Smooth muscle cell (in vitro differentiated cells): ENCODE measurements around the gene ATP6V0B. TPM values are rescaled to one million over a fixed set of nuclear protein-coding genes. Genes with fewer than 3 reads are reported as not detected.

Experiments used
- DNase-seq: peaks from one replicate; lab custom pipeline; 2025; ENCODE audit not compliant: unreplicated experiment; lab: John Stamatoyannopoulos, UW
- H2AFZ ChIP-seq: fragments of 200-600 bp; sonication (generic); 2 replicates; pipeline ENCODE4 v1.6.0; 2016; ENCODE audit warnings: antibody characterized with exemption, low read depth, mild to moderate bottlenecking
- H3F3A ChIP-seq: fragments of 200-600 bp; sonication (generic); 2 replicates; pipeline ENCODE4 v1.6.0; 2017; ENCODE audit warnings: antibody characterized with exemption, low read depth
- H3K27ac ChIP-seq: fragments of 200-600 bp; sonication (generic); 2 replicates; pipeline ENCODE4 v1.5.1; 2016; ENCODE audit warnings: low read depth, mild to moderate bottlenecking
- H3K27me3 ChIP-seq: fragments of 200-600 bp; sonication (generic); 2 replicates; pipeline ENCODE4 v1.6.1; 2016; ENCODE audit warnings: low read depth, mild to moderate bottlenecking
- H3K36me3 ChIP-seq: fragments of 200-600 bp; sonication (generic); 2 replicates; pipeline ENCODE4 v1.5.1; 2016; ENCODE audit warnings: low read depth
- H3K4me1 ChIP-seq: fragments of 200-600 bp; sonication (generic); 2 replicates; pipeline ENCODE4 v1.5.1; 2016; ENCODE audit warnings: low read depth
- H3K4me2 ChIP-seq: fragments of 200-600 bp; sonication (generic); 2 replicates; pipeline ENCODE4 v1.6.0; 2016; ENCODE audit warnings: mild to moderate bottlenecking
- H3K4me3 ChIP-seq: fragments of 200-600 bp; sonication (generic); 2 replicates; pipeline ENCODE4 v1.5.1; 2016; ENCODE audit warnings: mild to moderate bottlenecking
- H3K79me2 ChIP-seq: fragments of 200-600 bp; sonication (generic); 2 replicates; pipeline ENCODE4 v1.6.0; 2016; ENCODE audit warnings: low read depth, mild to moderate bottlenecking
- H3K9ac ChIP-seq: fragments of 200-600 bp; sonication (generic); 2 replicates; pipeline ENCODE4 v1.6.0; 2016; ENCODE audit warnings: low read depth
- H3K9me3 ChIP-seq: fragments of 200-600 bp; sonication (generic); replicated peaks from 2 replicates; pipeline ENCODE4 v1.5.1; 2016; ENCODE audit warnings: low read depth
- H4K20me1 ChIP-seq: fragments of 200-600 bp; sonication (generic); 2 replicates; pipeline ENCODE4 v1.6.0; 2016; ENCODE audit warnings: low read depth
- WGBS: methylation state at CpG from one replicate; pipeline ENCODE4 v1.1.7; 2016; ENCODE audit warnings: low lambda C conversion rate; 5-methylcytosine and 5-hydroxymethylcytosine counted together
- polyA plus RNA-seq: library from polyadenylated mRNA; unstranded; fragments of >200 nt; fragmentation: Nextera tagmentation; extraction: Ambion mirVana; gene quantifications from 2 replicates; pipeline ENCODE4 v1.2.1, GENCODE V29; 2016
- total RNA-seq: library from RNA; depleted of rRNA; stranded (reverse); fragments of >200 nt; gene quantifications from 2 replicates; pipeline ENCODE4 v1.2.3, GENCODE V29; 2014
- TF ChIP-seq, protein P1 (sequence below): fragments of 200-600 bp; sonication (generic); IDR thresholded peaks from 2 replicates; pipeline ENCODE4 v1.5.1; 2017; ENCODE audit warnings: borderline replicate concordance, mild to moderate bottlenecking, antibody characterized with exemption; ENCODE audit not compliant: insufficient read depth, poor library complexity, severe bottlenecking

The ATP6V0B gene
- total and polyA plus RNA-seq, 2 experiments from 2014 or later = 106 to 203 TPM

- Histone ChIP-seq H3F3A (no peaks in the 10 kb centered on the region), H2AFZ (no peak within 1 kb of the TSS), H3K4me1 (no peaks in the 10 kb centered on the region), H3K27ac (no peak within 1 kb of the TSS), H4K20me1 (no peaks in the 10 kb centered on the region), H3K4me3 (peak within 1 kb of the TSS; percentile 52), H3K9ac (peak within 1 kb of the TSS; percentile 18), H3K4me2 (peak within 1 kb of the TSS; percentile 91), H3K79me2 (no peaks in the 10 kb centered on the region), H3K9me3 (no peaks in the 10 kb centered on the region), H3K27me3 (peaks cover 21% of the 10 kb centered on the region), H3K36me3 (no peaks in the 10 kb centered on the region)
- 3% methylated on average over 20 of the region's 42 CpGs for WGBS
- DNase-seq = peak; percentile 48
- TF ChIP-seq, protein P1, sequence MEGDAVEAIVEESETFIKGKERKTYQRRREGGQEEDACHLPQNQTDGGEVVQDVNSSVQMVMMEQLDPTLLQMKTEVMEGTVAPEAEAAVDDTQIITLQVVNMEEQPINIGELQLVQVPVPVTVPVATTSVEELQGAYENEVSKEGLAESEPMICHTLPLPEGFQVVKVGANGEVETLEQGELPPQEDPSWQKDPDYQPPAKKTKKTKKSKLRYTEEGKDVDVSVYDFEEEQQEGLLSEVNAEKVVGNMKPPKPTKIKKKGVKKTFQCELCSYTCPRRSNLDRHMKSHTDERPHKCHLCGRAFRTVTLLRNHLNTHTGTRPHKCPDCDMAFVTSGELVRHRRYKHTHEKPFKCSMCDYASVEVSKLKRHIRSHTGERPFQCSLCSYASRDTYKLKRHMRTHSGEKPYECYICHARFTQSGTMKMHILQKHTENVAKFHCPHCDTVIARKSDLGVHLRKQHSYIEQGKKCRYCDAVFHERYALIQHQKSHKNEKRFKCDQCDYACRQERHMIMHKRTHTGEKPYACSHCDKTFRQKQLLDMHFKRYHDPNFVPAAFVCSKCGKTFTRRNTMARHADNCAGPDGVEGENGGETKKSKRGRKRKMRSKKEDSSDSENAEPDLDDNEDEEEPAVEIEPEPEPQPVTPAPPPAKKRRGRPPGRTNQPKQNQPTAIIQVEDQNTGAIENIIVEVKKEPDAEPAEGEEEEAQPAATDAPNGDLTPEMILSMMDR = no peak
These were observed 41.2 kb upstream of the ATP6V0B start, which contains the start of gene ARTN for GRCh38 chr1:43933386-43934100. Gene ARTN (plus strand): TSS chr1:43933801. CDS start chr1:43935657, 1,856 bp downstream.

- H3K4me1 ChIP-seq = no peaks in the 10 kb centered on the region
- peak; percentile 12 for DNase-seq
- TF ChIP-seq, protein P1 = peak; percentile 79
- no peaks in the 10 kb centered on the region for H3K79me2 ChIP-seq
- H3K36me3 ChIP-seq = no peaks in the 10 kb centered on the region
- 40% methylated on average over 13 of the region's 13 CpGs for WGBS
- peaks cover 25% of the 10 kb centered on the region for H3K27me3 ChIP-seq
- H3K4me2 ChIP-seq = peak overlapping the region; percentile 91
- H3K9me3 ChIP-seq = no peaks in the 10 kb centered on the region
- H3K9ac ChIP-seq = no peak overlapping the region
- H3F3A ChIP-seq = no peaks in the 10 kb centered on the region
- H4K20me1 ChIP-seq = no peaks in the 10 kb centered on the region
- H3K27ac ChIP-seq = no peak overlapping the region
- H2AFZ ChIP-seq = no peak overlapping the region
- peak overlapping the region; percentile 52 for H3K4me3 ChIP-seq
These were observed 40.4 kb upstream of the ATP6V0B start for GRCh38 chr1:43934101-43934985.

- no peaks in the 10 kb centered on the region for H3K4me1 ChIP-seq
- DNase-seq = no peak
- no peaks in the 10 kb centered on the region for H3K79me2 ChIP-seq
- peaks cover 25% of the 10 kb centered on the region for H3K27me3 ChIP-seq
- H3K4me2 ChIP-seq = no peak overlapping the region
- no peak overlapping the region for H3K9ac ChIP-seq
- H3K4me3 ChIP-seq = no peak overlapping the region
- H2AFZ ChIP-seq = no peak overlapping the region
- H3K36me3 ChIP-seq = no peaks in the 10 kb centered on the region
- no peak overlapping the region for H3K27ac ChIP-seq
- TF ChIP-seq, protein P1 = no peak
- H3K9me3 ChIP-seq = no peaks in the 10 kb centered on the region
- H3F3A ChIP-seq = no peaks in the 10 kb centered on the region
- 49% methylated on average over 5 of the region's 5 CpGs for WGBS
- no peaks in the 10 kb centered on the region for H4K20me1 ChIP-seq
These were observed 39.8 kb upstream of the ATP6V0B start for GRCh38 chr1:43934986-43935324.
